Activated CD8-positive, alpha-beta memory T cell treated with anti-CD3 and anti-CD28 coated beads for 4 hours (primary cell): ENCODE results near the gene SCLT1.

Source experiments
- DNase-seq, 2 donors: peaks; one replicate each; pipeline ENCODE4 v3.0.0-alpha.2; 2020; ENCODE audit warnings: low read depth in 2 of 2

Gene SCLT1

GRCh38 chr4:128871948-128872347, 221.4 kb downstream of the SCLT1 start:
- no peak for DNase-seq

DNA sequence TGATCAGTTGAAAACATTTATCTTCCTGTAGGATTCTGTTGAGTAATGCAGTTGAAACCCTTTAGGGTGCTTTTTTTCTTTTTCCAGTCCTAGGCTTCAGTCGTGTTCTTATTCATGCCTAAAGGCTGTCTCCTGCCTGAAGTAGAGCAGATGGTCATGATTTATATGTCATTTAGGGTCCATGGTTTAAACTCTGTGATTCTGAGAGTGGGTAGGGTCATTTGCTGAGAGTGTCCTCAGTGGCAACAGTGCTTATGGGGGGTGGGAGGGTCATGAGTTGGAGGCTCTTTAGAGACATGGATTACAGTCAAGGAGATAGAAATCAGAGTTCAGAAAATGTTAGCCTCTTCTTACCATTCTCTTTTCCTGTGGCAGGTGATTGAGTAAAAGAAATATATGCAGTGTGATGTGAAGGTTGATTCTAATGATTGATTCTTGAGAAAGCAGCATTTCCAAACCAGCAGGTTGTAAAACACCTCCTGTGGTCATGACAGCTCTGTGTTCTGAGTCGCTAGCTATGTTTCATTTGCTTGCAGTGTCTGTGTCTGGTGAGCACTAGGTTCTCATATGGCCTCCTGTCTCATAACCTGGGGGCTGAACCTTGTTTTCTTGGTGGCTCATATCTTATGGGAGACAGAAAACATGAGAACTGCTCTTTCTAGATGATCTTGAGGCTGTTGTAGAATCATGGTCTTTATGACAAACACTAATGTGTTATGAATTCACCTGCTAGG, 223.4 kb downstream of the SCLT1 start:
- no peak for DNase-seq

DNA sequence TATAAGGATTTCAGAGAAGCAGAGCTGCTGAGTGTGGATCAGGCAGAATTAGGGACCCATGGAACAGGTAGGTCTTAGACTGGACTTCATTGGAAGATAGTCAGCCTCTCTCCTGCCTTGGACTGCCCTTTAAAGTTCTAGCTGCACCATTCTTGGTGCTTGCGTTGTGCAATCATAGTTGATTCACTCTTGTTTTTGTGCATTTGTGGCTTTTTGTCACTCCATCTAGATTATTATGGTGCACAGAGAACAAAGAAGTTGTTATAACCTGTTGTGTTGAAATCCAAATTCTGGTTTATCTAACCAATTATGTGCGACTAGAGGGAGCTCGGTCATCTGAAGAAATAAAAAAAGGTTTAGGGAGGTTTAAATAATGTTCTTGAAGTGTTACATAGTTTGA, 224.6 kb downstream of the SCLT1 start:
- no peak for DNase-seq

- no peak for DNase-seq
Observed at GRCh38 chr4:128866691-128867090, 226.6 kb downstream of the SCLT1 start.

GRCh38 chr4:128866269-128866668, 227.1 kb downstream of the SCLT1 start:
- no peak for DNase-seq

- DNase-seq = no peak
Observed at GRCh38 chr4:128865132-128865531, 228.2 kb downstream of the SCLT1 start.

DNA sequence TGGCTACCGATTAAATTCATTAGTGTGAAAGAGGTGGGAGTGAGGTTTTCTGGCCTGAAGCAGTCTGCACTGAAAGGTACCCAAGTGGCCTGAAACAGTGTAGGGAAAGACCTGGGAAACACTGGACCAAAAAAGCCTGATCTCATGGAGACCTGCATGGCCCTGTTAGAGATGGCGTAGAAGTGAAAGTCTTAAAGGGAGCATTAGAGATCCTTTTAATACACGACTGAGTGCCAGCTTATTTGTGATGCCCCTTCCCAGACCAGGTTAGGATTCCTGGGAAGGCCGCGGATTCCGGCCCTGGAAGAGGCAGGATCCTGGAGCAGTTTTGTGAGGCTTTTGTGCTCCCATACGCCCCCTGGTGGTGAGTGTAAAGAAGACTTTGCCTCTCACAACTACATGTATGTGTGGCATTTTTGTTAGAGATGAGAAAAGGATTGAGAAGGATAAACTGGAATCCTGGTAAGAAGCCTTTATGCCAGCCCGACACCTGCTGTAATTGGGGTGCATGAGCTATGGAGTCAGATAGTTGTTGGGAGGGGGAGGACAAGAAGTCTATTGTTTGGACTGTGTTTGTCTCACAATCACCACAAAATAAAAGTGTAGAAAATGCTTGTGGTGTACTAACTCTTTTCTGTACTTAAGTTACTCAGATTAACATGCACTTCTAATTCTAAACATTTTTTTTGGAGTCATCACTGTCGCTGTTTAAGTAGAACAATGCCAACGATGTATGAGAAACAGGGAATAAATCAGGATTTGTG, 229.8 kb downstream of the SCLT1 start:
- DNase-seq = peak; percentile 22 to 36

GRCh38 chr4:128862608-128863311, 230.6 kb downstream of the SCLT1 start:
- peak; percentile 22 to 33 for DNase-seq

DNA sequence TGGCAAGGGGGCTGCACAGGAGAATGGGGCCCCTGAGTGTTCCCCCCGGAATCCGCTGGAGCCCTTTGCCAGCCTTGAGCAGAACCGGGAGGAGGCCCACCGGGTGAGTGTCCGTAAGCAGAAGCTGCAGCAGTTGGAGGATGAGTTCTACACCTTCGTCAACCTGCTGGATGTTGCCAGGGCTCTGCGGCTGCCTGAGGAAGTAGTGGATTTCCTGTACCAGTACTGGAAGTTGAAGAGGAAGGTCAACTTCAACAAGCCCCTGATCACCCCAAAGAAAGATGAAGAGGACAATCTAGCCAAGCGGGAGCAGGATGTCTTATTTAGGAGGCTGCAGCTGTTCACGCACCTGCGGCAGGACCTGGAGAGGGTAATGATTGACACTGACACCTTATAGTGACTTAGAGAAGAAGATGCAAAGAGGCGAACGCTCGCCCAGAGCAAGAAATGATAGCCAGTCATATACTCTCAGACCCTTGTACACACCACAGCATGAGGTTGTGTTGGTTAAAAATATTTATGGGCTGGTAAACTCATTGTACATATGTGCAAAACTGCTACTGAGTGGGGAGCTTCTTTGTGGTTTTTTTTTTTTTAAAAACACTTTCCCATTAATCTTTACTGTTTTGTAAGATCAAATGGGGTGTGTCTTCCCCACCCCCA, 231.4 kb downstream of the SCLT1 start:
- DNase-seq = no peak

DNA sequence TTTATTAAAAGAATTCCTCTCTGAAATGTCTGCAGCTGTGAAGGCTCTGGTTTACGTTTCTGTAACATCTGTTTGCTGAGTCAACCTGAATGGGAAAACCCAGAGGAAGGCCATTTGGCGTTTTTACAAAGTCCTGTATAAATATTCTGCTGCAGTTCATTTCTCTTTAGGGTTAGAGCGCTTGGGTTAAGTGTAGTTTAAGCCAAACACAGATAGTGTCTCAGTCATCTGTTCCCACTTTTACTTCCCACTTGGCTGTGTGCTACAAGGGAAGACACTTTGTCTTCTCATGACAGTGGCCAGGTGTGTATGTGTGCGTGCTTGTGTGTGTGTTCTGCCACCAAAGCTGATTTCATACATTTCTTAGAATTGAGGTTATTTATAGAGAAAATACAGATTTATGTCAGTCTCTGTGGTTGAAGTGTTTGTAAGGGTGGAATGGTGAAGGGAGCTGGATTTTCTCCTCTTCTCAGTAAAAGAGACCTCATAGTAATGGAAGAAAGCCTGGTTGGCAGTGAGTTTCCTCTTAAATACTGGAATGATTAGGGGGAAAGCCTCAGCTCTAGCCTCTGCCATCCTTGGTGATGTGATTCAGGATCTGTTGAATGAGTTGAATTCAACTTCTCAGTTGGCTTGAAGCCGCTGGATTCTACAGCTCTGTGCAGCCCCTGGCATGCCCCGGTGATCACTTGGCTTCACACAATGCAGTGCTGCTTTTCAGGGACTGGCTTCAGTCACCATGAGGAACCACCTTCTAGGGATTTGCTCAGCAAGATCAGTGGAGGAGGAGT, 233.3 kb downstream of the SCLT1 start:
- DNase-seq = no peak

GRCh38 chr4:128858879-128859671, 234.3 kb downstream of the SCLT1 start:
- no peak for DNase-seq

GRCh38 chr4:128856246-128856645, 237.1 kb downstream of the SCLT1 start:
- no peak for DNase-seq

GRCh38 chr4:128855621-128856020, 237.7 kb downstream of the SCLT1 start:
- no peak for DNase-seq

DNA sequence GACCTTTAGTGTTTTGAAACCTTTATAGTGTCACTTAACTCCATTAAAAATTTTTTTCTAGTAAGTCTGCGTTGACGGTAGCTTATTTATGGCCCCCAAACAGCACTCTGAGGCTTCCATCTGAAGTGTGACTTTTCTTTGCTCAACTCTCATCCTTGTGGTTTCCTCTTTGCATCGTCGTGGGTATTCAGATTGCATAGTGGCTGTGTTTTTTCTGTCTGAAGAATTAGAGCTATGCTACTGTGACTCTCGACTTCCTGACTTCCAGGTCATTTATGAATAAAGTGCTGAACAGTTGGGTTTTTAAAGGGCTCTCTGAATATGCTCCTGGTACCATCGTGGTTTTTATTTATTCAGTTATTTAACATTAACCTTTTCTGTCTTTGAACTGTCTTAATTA, 238.9 kb downstream of the SCLT1 start:
- no peak for DNase-seq

DNA sequence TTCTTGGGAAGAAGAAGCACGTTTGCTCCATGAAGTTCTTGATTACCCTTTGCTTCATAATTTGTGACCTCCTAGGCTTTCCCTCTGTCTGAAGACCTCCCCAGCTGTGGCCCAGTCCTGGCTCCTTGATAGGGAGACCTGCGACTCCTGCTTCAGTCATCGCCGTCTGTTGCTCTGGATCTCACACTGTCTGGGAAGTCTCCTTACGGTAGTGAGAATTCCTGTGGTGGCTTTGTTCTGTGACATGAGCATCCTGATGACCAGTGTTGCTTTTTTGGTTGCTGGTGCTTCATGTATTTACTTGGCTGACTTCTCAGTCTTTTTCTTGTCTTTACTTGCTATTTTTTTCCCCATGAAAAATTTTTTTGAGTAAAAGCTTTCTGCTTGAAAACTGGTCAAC, 239.6 kb downstream of the SCLT1 start:
- DNase-seq = no peak

DNA sequence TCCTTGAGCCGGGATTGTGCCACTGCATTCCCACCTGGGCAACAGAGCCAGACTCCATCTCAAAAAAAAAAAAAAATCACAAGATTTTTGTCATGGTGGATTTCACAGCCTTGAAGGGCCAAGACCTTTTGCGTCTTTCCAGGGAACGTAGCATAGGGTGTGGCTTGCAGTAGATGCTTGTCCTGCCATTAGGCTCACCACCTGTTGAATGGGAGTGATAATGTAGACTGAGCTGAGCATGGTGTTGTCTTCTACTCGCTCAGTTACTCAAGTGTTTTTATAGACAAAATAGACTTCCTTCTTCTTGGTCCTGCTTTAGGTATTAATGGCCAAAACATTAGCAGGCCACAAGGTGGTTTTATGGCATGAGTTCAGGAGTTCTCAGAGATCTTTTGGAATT, 243.1 kb downstream of the SCLT1 start:
- no peak for DNase-seq

GRCh38 chr4:128848461-128848860, 244.9 kb downstream of the SCLT1 start:
- no peak for DNase-seq

GRCh38 chr4:128847082-128847724, 246.1 kb downstream of the SCLT1 start:
- DNase-seq = no peak

- no peak for DNase-seq
Observed at GRCh38 chr4:128846063-128846462, 247.3 kb downstream of the SCLT1 start.

- no peak for DNase-seq
Observed at GRCh38 chr4:128844931-128845330, 248.4 kb downstream of the SCLT1 start.
